Measurements from ENCODE around the gene ALLC. TPM values are rescaled to one million over a fixed set of nuclear protein-coding genes. Genes with fewer than 3 reads are reported as not detected.

The ALLC gene
- total RNA-seq, 3 donors from 2014 or later = not detected

- no peak for TF ChIP-seq CTCF (IDR thresholded peaks at IDR 0.05)
- DNase-seq = no peak
- Histone ChIP-seq H3K4me3 (no peak overlapping the region), H3K9me3 (no peaks in the 10 kb centered on the region), H3K36me3 (ENCODE audit: low read depth) (no peaks in the 10 kb centered on the region), H3K4me1 (ENCODE audit: low read depth) (no peaks in the 10 kb centered on the region)
- no peak for ATAC-seq
- intact Hi-C loops (cut with DNase I, micrococcal nuclease) = no loop called here
Measured at GRCh38 chr2:3628800-3629199, 29.2 kb upstream of the ALLC start.

- DNase-seq (no peak), ATAC-seq (no peak)
- Histone ChIP-seq H3K9me3 (no peaks in the 10 kb centered on the region), H3K36me3 (ENCODE audit: low read depth) (no peaks in the 10 kb centered on the region), H3K4me1 (ENCODE audit: low read depth) (no peaks in the 10 kb centered on the region), H3K4me3 (no peak overlapping the region)
- no peak for TF ChIP-seq CTCF (IDR thresholded peaks at IDR 0.05)
- intact Hi-C loops (cut with DNase I, micrococcal nuclease) = no loop called here
Measured at GRCh38 chr2:3630631-3631030, 27.4 kb upstream of the ALLC start.

GRCh38 chr2:3631161-3631850 is 26.7 kb upstream of the ALLC start:
- Histone ChIP-seq H3K36me3 (ENCODE audit: low read depth) (no peaks in the 10 kb centered on the region), H3K4me3 (no peak overlapping the region), H3K4me1 (ENCODE audit: low read depth) (no peaks in the 10 kb centered on the region), H3K9me3 (no peaks in the 10 kb centered on the region)
- no peak for TF ChIP-seq CTCF (IDR thresholded peaks at IDR 0.05)
- DNase-seq (no peak), ATAC-seq (no peak)
- intact Hi-C loops (cut with DNase I, micrococcal nuclease) = no loop called here

- Histone ChIP-seq H3K9me3 (no peaks in the 10 kb centered on the region), H3K4me3 (no peak overlapping the region), H3K36me3 (ENCODE audit: low read depth) (no peaks in the 10 kb centered on the region), H3K4me1 (ENCODE audit: low read depth) (no peaks in the 10 kb centered on the region)
- DNase-seq (peak in 1 of 3 donors; percentile 40), ATAC-seq (no peak)
- intact Hi-C loops (cut with DNase I, micrococcal nuclease) = no loop called here
- TF ChIP-seq CTCF (IDR thresholded peaks at IDR 0.05) = no peak
Measured at GRCh38 chr2:3631851-3632659, 25.9 kb upstream of the ALLC start.

GRCh38 chr2:3633089-3633981 is 24.7 kb upstream of the ALLC start:
- intact Hi-C loops (cut with DNase I, micrococcal nuclease) = no loop called here
- Histone ChIP-seq H3K4me1 (ENCODE audit: low read depth) (no peaks in the 10 kb centered on the region), H3K36me3 (ENCODE audit: low read depth) (no peaks in the 10 kb centered on the region), H3K9me3 (no peaks in the 10 kb centered on the region), H3K4me3 (no peak overlapping the region)
- no peak for TF ChIP-seq CTCF (IDR thresholded peaks at IDR 0.05)
- DNase-seq = peak in 2 of 3 donors; percentile 7 to 25
- no peak for ATAC-seq

Measured in mucosa of descending colon (tissue), 3 donors.